ENCODE results near the gene SLC51B.

GRCh38 chr15:65062726-65063125 is 17.5 kb downstream of the SLC51B start:
- TF ChIP-seq CTCF (IDR thresholded peaks at IDR 0.05 in 8 of 11, conservative IDR thresholded peaks at IDR 0.05 in 3 of 11) (no peak), POLR2AphosphoS5 (IDR thresholded peaks at IDR 0.05) (no peak)

Measured in spleen (tissue), 7 donors.